ENCODE measurements around the gene NDUFB7.

DNA sequence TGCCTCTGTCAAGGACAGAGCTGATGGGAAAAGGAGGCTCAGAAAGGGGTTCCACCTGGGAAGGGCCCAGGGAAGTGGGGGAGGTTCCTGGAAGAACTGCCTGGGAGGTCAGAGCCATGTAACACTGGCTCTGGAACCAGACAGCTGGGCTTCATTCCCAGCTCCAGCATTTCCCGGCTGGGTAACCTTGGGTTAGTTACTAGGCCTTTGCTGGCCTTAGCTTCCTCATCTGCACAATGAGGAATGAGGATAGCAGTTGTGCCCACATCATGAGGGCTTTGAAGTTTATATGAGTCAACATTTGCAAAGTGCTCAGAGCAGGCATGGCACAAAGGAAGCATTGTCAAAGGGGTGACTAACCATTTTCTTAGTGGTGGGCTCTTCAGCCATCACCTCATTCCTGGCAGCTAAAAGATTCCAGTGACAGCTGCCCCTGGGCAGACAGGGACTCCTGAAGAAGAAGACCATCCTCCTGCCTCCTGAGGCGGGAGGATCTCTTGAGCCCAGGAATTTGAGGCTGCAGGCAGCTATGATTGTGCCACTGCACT, 51.9 kb downstream of the NDUFB7 start:
- TF ChIP-seq, protein P1, sequence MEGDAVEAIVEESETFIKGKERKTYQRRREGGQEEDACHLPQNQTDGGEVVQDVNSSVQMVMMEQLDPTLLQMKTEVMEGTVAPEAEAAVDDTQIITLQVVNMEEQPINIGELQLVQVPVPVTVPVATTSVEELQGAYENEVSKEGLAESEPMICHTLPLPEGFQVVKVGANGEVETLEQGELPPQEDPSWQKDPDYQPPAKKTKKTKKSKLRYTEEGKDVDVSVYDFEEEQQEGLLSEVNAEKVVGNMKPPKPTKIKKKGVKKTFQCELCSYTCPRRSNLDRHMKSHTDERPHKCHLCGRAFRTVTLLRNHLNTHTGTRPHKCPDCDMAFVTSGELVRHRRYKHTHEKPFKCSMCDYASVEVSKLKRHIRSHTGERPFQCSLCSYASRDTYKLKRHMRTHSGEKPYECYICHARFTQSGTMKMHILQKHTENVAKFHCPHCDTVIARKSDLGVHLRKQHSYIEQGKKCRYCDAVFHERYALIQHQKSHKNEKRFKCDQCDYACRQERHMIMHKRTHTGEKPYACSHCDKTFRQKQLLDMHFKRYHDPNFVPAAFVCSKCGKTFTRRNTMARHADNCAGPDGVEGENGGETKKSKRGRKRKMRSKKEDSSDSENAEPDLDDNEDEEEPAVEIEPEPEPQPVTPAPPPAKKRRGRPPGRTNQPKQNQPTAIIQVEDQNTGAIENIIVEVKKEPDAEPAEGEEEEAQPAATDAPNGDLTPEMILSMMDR (conservative IDR thresholded peaks at IDR 0.05; ENCODE audit: low read length): no peak
- no peak for TF ChIP-seq EZH2phosphoT487 (IDR thresholded peaks at IDR 0.05; ENCODE audit: borderline replicate concordance, low read depth, low read length)
